Activated naive CD4-positive, alpha-beta T cell treated with anti-CD3 and anti-CD28 coated beads, Interleukin-2, amount 50 U/mL, for 16 hours (primary cell): ENCODE results near the gene RAI1.

Experiments used
- DNase-seq: peaks from one replicate; pipeline ENCODE4 v3.0.0-alpha.2; 2020

RAI1 gene

DNA sequence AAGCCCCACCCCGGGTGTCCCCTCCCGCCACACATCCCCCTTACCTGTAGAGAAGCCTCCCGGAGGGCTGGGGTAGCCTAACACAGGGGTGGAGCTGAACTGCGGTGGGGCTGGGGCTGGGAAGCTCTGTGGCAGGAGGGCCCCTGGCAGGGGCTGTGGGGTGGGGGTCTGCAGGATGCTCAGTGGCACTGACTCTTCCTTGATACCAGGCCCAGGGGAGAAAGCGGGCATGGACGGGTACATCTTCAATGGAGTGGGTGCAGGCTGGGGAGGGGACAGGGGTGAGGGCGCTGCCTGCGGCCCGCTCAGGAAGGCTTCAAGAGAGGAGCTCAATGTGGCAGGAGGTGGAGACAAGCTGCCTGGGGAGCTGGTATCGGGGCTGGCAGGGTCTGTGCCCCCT lies 138.8 kb downstream of the RAI1 start:
- DNase-seq: no peak

DNA sequence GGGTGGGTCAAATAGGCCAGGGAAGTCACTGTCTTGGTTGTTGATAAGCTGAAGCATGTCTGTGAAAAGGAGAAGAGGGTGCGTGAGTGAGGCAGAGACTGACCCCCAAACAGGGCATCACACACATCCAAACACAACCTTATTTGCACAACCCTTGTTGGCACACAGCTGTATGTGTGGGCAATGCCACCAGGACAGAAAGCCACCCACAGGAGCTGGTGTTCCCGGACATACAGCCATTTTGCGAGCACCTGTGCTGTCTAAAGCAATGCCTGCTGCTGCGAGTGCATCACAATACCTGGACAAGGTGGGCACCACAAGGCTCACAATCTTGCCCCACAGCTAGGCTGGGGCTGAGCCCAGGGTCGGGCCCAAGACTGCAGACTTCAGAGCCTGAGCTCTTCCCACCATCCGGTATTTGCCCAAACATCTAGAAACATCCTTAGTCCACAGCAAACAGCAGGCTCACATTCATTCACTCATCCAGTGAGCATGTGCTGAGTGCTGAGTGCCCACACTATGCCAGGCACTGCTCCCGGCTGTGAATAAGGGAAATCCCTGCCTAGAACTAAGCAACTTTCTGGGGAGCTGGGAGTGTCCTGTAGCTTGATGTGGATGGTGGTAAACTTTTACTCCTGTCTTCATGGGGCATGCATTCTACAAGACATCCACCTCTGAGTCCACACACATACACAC lies 139.4 kb downstream of the RAI1 start:
- DNase-seq: no peak

DNA sequence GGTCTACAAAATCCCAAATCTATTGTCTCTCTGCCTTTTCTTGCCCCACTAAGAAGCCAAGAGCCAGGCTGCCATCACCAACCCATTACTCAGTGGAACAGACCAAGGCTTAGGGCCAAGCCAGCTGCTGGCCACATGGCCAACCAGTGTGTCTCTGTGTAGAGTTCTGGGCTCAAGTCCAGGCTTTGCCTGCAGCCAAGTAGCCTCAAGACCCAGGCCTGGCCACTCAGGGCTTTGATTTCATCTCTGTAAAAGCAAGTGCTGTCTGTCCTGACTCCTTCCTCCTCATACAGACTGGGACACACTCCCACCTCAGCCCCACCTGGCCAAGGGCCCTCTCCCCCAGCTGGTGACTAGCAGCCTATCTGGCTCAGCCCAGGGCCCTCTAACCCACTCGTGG lies 140.9 kb downstream of the RAI1 start:
- no peak for DNase-seq

DNA sequence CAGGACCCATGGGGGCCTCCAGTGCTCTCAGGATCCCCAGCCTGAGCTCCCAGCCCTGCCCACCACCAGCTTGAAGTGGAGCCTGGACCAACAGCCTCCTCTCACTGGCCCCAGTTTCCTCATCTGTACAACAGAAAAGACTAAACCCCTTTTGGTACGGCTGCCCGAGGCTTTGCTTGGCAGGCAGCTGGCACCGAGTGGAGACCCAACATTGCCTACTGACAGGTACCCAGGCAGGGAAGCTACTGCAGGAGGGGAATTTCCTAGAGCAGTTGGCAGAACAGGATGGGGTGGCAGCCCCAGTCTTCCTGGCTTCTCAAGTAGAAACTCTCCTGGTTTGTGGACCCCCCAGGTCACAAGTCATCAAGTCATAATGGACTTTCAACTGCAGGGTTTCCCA lies 141.4 kb downstream of the RAI1 start:
- DNase-seq: no peak

DNA sequence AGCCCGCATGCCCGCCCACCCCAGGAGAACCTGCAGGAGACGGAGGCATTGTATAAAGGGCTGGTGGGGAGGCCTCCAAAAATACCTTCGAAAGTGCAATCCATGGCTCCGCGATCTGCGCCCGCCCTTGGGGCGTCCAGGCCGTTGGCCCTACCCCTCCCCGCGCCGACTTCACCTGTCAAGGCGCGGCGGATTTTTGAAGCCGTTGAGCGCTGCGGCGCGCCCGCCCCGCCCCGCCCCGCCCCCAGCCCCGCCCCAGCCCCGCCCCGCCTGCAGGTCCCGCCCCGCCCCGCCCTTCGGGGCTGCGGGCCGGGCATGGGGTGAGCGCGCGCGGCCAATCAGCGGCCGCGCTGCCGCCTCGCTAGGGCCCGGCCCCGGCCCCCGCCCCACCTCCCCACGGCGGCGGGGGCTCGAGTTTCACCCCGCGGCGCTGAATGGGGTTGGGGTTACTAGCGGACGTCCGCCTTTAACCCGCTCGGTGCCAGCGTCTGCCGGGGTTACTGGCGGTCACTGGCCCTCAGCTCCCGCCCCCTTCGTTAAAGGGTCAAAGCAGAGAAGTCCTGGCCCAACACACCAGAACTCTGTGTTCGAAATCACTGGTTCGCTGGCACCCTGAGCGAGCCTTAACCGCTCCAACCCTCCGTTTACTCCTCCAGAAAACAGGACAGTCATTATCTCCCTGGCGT lies 142.3 kb downstream of the RAI1 start:
- peak; percentile 72 for DNase-seq

DNA sequence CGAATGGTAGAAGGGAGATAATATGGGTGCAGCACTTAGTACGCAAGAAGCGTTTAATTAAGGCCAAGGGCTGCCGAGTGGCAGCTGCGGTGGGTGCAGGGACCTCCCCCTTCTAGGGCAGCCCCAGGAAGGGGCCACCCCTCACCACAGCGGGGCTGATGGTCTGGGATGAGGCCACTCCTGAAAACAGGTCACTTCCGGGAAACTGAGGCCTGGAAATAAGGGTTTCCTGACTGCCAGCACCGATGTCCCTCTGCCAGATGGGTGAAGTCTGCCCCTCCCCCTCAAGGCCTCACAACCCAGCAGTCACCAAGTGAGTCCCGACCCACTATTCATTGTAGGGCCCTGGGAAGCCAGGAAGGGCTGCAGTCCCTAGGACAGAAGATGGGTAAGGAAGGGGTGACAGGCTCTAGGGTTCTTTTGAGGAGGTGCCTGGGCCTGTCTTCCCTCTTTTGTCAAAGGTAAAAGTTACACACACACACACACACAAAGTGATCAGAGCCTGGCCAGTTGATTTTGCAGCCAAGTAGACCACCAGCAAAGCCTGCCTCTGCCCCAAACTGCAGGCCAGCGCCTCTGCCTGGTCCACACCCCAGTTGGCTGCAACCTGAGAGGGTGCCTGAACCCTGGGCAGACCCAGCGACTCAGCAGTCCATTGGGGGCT lies 143.0 kb downstream of the RAI1 start:
- no peak for DNase-seq

DNA sequence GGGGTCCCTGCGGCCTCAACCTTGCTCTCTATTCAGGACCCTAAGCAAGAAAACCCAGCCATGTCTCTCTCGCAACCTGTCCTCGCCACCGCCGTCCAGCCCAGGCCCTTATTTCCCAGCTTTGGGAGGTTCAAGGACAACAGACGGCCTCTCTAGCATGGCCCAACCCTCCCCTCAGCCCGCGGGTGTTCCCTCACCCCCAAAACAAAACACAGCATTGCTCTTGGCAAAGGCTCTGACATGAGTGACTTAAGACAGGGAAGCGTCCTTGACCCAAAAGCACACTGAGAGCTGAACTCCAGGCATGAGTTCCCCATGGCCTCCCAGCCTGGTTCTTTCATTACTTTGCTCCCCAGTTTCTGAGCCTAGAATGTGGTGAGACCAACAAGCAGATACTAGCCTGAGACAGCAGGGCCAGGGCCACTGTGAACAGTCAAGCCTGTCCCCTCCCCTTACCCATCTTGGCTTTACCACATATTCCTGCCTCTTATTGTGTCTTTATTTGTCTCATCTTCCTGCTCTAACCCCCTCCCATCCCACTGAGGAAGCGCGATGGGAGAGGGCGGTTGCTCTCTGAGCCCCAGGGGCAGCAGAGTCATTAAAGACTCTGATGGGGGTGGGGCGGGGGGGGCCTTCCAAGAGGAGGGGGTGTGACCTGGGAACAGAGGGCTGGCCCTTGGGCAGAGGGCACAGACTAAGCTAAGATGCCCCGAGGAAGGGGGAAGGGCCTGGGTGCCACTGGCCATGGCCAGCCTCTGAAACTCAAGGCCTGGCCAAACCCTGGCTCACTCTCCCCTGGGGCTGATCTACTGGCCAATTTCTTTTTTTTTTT lies 143.7 kb downstream of the RAI1 start:
- DNase-seq: no peak

DNA sequence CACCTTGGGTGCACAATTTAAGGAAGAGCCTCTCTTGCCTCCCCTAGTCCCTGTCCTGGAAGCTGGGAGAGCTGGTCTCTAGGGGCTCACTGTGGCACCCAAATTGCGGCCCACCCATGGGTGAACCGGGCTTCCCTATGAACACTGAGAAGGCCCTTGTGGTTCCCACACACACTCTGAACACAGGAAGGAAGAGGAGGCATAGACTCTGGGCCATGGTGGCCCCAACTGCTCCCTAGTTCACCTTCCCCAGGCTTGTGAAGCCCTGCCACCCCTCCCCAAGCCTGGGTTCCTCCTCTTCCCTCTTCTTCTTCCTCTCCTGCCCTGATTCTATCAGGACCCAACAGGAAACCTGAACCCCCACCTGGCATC lies 145.1 kb downstream of the RAI1 start:
- DNase-seq: no peak

DNA sequence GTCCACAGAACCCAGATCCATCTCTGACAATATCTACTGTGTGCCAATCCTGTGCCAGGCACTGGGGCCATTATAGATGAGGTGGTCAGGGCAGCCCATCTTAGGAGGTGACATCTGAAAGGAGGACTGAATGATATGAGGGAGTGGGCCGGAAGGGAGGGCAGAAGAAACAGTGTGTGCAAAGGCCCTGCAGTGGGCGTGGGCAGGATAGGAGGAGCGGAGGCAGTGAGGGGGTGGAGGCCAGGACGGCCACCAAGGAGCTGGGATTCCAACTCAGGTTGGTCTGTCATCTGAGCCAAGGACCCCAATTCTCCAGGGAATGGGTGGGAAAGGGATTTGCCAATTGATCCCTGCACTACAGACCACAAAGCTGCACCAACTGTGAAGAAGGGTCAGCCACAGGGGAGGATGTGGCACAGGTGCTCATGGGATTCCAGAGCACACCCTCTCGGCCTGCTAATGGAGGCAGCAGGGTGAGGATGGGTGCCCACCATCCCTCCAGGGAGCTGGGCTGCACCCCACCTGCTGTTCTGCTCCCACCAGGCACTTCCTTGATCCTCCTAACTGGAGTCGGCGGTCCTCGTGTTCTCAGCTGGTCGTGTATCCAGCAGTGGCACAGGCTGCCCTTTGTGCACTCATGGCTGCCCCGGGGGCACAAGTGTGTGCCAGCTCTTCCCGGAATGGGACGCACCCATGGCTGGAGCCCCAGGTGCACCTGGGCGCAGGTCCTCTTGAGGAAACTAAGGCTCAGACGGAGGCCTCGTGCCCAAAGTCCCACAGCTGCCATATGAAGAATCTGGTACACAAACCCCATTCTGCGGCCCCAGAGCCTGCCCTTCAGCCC lies 145.9 kb downstream of the RAI1 start:
- DNase-seq: no peak

DNA sequence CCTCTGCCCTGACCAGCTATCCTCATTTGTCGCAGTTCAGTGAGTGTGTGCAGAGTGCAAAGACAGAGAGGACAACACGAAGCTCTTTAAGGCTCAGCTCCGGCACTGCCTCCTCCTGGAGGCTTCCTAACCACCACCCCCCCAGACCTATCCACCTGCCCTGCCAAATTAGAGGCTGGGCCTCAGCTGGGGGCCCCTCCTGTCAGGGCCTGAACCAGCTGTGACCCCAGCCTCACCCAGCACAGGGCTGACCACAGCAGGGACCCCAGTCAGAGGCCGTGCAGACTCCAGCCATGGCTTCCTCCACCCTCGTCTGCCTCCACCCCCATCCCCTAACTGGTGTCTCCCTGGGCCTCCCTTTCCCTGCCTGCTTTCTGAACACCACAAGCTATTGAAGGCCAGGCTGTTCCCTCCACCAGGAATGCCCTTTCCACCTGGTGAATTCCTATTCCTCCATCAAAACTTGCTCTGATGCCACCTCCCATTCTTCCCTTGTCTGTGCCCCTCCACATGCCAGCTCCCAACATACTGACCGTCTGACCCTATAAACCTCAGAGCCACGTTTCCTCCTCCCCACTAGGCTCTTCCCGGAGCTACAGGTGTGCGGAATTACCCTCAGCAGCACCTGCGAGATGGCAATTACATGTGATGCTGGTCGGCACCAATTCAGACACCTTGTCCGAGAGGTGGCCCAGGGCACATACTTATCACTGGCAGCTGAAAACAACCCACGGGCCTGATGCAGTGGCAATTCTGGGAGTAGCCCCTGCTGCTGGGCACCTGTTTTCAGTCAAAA lies 146.8 kb downstream of the RAI1 start:
- DNase-seq: no peak

DNA sequence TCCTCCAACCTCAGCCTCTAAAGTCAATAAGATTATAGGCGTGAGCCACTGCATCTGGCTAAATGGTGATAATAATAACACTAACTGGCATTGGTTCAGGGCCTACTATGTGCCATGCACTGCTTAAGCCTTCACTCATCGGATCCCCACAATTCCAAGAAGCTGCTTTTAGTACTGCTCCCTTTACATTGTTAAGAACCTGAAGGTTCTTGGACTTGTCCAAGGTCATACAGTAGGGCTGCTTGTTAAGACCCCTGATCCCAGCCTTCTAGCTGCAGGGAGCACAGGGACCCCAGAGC lies 149.0 kb downstream of the RAI1 start:
- DNase-seq: no peak

DNA sequence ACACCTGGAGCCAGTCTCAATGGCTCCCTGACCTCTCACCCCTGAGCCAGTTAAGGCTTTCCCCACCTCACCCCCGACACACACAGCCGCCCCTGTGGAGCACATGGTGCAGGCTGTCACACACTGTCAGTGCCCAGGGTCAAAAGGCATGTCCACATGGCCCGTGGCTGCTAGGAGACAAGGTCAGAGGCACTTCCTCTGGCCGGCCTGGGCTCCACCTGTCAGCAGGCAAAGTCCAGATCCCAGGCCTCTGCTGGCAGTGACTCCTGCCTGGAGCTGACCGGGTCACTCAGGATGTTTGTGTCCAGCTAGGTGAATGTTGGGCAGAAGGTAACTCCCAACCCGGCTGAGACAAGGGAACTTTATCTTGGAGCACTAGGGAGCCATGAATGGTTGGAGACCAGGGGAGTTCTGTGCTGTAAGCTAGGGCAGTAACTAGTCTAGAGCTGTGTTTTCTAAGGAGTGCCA lies 149.5 kb downstream of the RAI1 start:
- no peak for DNase-seq

DNA sequence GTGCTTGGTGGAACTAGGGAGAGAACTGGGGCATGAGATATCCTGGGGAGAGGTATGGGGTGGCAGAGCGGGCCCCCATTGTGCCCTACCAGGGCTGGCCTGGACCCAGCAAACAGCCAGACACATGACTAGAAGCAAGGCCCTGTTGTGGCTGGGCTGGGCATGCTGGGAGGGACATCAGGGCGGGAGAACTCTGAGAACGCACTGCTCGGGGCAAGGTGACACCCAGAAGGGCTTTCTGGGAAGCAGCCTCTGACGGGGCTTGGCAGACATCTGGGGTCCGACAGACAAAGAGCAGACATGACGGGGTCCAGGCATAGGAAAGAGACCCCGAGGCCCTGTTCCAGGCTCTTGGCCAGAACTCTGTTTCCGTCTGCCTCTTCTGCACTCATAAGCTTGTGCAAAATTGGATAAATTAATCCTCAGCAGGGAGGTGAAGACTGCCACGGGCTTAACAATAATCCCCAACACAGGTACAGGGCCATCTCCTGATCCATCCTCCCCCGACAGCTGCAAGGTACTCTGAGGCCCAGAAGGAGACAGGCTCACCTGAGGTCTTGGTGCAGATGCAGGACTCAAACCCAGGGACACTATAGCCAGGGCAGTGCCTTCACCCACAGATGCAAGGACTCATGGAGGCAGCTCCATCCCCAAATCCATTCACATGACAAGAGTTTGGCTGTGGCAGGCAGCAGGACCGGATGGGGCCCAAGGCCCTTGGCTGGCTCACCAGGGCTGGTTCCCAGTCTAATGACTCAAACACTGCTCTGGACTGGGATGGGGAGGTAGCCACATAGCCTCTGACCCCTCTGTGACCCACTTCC lies 150.2 kb downstream of the RAI1 start:
- no peak for DNase-seq

DNA sequence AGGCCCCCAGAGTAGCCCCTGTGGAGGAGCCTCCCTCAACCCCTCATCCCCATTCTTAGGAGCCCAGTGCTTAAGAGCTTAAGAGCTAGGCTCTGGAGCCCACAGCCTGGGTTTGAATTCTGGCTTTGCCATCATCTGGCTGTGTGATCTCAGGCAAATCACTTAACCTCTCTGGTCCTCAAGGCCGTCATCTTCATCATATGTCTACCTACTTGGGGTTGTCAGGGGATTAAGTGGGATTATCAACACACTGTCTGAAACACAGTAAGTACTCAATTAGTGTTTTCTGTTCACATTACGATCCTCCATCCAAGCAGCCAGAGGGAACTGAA lies 150.7 kb downstream of the RAI1 start:
- no peak for DNase-seq

DNA sequence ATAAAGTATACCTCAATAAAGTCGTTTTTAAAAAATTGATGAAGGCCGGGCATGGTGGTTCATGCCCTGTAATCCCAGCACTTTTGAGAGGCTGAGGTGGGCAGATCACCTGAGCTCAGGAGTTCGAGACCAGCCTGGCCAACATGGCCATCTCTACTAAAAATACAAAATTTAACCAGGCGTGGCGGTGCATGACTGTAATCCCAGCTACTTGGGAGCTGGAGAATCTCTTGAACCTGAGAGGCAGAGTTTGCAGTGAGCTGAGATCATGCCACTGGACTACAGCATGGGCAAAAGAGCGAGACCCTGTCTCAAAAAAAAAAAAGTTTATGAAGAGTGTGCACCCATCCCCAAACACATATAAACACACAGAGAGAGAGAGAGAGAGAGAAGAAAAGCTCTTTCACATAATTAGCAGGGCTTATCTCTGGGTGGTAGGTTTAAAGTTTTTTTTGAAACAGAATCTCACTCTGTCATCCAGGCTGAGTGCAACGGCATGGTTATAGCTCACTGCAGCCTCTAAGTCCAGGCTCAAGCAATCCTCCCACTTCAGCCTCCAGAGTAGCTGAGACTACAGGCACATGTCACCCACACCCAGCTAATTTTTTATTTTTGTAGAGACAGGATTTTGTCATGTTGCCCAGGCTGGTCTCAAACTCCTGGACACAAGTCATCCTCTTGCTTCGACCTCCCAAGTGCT lies 152.6 kb downstream of the RAI1 start:
- no peak for DNase-seq

DNA sequence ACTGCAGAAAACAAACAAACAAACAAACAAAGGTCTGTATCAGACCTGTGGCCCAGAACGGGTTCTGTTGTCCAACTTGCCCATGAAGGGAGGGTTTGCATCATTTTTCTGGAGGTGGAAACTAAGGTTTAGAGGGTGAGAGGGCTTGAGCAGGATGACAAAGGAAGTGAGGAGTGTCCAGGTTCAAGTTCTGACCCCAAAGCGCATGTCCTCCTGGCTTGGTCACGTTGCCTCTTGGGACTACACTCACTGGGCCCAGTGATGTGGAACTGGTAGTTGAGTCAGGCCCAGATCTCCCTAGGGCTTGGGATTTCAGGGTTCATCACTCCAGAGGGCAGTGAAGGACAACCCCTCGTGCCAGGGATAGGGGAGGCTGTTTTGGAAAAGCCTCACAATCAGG lies 153.7 kb downstream of the RAI1 start:
- no peak for DNase-seq

DNA sequence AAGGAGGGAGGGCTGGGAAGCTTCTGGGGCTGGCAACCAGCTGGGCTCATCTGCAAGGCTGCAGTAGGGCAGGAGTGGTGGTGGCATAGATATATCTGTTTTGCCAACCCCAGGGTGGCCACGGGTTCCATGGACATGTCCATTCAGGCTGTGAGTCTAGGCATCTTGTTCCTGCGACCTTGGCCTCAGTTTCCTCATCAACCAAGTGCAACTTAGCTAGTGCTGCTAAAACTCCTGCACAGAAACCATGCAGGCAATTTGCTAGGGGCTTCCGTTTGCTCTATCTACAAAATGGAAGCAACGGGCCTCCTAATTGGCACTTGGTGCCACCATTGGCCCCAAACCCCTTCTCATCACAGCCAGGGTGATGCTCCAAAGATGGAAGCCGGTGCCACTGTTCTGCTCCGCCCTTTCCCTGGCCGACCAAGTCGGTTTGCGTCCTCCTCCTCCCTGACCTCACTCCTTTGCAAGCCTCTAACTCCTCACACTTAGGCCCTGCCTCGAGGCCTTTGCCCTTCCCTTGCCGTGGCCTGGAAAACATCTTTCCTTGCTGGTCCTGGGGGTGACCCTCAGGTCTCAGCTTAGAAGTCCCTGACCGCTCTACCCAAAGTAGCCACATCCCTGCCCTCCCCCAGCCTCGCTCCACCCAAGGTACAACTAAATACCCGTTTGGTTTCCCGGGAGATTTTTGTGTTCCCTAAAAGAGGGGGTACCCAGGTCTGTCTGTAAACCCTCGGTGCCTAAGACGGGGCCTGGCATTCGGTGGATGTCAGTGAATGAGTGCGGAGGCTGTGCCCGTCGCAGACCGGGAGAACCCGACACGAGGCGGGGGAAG lies 154.4 kb downstream of the RAI1 start:
- no peak for DNase-seq

DNA sequence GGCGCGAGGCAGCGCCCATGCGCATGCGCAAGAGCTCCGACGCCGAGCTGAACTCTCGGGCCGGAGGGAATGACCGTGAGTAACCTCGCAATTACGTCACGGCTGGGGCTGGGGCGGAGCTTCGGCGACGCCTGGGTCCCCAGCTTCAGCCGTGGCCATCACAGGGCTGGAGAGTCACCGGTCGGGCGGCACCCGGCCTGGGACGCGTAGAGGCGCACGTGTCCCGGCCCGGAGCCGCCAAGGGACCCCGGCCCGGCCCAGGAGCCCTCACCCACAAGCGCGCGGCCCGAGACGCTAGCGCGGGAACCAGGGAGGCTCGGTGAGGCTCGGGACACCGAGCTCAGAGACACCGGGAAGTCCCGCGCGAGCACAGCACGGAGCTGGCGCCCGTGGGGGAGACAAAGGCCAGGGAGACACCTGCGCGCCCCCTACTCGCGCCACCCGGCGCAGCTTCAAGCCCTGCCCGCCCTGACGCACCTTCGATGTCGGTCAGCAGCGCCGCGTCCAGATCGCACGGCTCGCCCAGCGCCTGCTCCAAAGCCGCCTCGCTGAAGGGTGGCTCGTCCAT lies 155.1 kb downstream of the RAI1 start:
- peak; percentile 96 for DNase-seq

DNA sequence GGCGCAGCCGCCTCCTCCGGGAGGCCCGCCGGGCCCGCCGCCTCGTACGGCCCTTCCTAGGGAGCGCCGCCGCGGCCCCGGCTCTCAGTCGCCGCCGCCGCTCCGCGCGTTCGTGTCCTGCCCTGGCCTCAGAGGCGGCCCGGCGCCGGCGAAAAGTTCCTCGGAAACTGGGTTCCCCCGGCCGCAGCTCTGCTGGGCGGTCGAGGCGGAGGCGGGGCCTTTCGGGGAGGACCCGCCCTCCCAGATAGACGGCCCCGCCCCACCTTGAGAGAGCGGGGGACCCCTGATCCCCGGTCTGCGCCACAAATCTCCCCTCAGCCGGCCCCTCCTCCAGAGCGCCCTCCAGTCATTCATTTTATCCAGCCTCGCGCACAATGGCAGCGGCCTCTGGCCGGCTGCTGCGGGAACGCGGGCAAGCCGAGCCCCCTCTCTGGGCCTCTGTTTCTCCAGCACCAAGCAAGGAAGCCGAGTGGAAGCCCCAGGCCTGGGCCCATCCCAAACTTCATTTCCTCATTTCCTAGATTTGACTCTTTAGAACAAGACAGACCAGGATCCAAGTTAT lies 155.6 kb downstream of the RAI1 start, which contains the start of gene SREBF1:
Gene SREBF1 (minus strand): TSS at position 169 of the 562 bp plus-strand sequence. CDS start 169 bp downstream, outside the sequence.
- peak; percentile 68 for DNase-seq
